ENCODE measurements around the gene TEX22.

The TEX22 gene

GRCh38 chr14:105399466-105399775, 1.1 kb downstream of the TEX22 start:
- no peak for DNase-seq (ENCODE audit: low read depth in 2 of 2)

- no peak for DNase-seq (ENCODE audit: low read depth in 2 of 2)
Measured at GRCh38 chr14:105400016-105400415, 1.7 kb downstream of the TEX22 start.

GRCh38 chr14:105401699-105402098, 3.4 kb downstream of the TEX22 start:
- no peak for DNase-seq (ENCODE audit: low read depth in 2 of 2)

GRCh38 chr14:105408592-105408991, 10.3 kb downstream of the TEX22 start:
- DNase-seq (ENCODE audit: low read depth in 2 of 2), result no peak

DNA sequence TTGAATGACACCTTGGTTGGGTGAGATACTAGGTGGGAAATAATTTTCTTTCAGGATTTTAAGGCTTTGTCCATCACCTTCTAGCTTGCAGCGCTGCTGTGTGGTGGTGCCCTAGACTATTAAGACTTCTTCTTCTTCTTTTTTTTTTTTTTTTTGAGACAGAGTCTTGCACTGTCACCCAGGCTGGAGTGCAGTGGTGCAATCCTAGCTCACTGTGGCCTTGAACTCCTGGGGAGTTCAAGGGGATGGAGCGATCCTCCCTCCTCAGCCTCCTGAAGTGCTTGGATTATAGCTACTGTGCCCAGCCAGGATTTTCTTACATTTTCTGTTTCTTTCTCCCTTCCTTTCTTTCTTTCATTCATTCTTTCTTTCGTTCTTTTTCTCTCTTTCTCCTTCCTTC, 11.0 kb downstream of the TEX22 start:
- no peak for DNase-seq (ENCODE audit: low read depth in 2 of 2)

DNA sequence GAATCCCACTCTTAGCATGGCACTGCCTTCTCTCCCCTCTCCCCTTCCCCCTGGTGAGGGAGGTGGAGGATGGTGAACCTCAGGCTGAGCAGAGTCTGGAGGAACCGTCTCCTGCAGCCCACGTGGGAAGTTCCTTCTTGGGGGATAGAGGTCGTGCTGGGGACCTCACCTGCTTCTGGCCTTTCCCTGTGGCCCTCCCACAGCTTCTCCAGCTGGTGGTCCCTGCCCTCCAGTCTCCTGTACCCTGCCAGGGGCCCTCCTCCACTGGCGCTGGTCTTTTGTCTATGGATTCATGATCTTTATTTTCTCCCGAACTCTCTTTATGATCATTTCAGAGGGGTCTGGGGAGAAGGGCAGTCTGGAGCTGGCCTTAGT, 12.3 kb downstream of the TEX22 start:
- DNase-seq (ENCODE audit: low read depth in 2 of 2), result no peak

DNA sequence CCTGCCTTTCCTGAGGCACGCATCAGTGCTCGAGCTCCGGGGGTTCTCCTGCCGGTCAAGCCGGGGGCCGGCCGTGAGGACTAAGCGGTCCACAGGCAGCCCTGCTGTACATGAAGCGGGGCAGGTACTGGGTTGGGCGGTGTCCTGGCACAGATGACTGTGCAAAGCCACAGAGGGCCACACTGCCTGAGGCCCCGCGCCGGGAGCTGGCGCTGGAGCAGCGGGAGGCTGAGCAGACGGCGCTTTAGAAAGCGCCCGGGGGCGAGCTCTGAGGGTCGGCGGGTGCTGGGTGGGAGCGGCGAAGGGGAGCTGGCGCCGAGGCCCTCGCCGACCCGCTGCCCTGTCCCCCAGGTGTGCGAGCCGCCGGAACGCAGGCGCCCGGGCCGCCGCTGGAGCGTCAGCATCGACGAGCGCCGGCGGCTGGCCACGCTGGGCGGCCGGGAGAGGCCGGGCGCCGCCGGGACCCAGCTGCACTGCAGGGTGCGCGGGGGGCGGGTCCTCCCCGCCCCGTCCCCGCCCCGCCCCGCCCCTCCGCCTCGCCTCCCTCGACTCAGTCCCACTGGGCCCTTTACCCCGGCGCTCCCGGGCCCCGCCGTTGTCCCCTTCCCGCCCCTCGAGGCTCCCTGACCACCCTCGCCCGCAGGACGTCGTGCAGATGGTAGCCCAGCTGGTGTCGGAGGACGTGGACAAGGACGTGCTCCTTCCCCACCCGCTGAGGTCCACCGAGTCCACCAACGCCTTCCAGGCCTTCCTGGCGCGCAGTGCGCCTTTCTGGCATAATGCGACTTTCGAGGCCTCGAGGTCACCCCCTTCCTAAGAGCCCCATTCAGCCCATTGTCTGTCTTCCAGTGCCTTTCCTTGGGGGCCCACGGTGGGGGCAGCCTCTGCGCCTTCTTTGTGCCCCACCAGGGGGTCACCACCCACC, 12.9 kb downstream of the TEX22 start:
- no peak for DNase-seq (ENCODE audit: low read depth in 2 of 2)

- DNase-seq (ENCODE audit: low read depth in 2 of 2), result no peak
Measured at GRCh38 chr14:105411985-105412770, 13.8 kb downstream of the TEX22 start.

- no peak for DNase-seq (ENCODE audit: low read depth in 2 of 2)
Measured at GRCh38 chr14:105412771-105413543, 14.6 kb downstream of the TEX22 start.

DNA sequence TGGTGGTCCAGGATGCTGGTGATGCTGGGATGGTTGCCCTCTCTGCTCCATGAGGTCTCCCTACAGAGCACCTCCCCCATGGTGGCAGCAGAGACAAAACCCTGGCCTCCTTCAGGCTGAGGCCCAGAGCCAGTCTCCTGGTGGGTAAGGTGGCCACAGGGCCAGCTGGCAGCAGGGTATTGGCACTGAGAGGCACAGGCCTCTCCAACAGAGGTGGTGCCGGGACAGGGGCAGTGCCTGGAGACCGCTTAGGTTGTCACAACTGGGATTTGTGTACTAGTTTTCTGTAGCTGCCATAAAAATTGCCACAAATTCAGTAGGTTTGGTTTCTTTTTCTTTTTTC, 15.2 kb downstream of the TEX22 start:
- DNase-seq (ENCODE audit: low read depth in 2 of 2), result no peak

GRCh38 chr14:105414456-105415371, 16.4 kb downstream of the TEX22 start:
- peak; percentile 26 to 27 for DNase-seq (ENCODE audit: low read depth in 2 of 2)

- DNase-seq (ENCODE audit: low read depth in 2 of 2), result no peak
Measured at GRCh38 chr14:105415481-105416428, 17.4 kb downstream of the TEX22 start.

DNA sequence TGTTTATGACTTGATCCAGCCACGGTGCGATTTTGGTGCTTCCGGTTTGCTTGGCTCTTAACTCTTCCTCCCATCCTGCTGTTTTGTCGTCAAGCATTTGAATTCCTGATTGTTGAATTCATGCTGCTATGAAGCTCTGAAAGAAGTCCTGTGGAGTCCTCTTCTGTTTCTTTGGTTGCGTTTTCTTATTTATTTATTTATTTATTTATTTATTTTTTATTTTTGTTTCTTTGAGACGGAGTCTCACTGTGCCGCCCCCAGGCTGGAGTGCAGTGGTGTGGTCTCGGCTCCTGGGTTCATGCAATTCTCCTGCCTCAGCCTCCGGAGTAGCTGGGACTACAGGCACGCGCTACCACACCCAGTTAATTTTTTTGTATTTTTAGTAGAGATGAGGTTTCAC, 18.3 kb downstream of the TEX22 start:
- no peak for DNase-seq (ENCODE audit: low read depth in 2 of 2)

DNA sequence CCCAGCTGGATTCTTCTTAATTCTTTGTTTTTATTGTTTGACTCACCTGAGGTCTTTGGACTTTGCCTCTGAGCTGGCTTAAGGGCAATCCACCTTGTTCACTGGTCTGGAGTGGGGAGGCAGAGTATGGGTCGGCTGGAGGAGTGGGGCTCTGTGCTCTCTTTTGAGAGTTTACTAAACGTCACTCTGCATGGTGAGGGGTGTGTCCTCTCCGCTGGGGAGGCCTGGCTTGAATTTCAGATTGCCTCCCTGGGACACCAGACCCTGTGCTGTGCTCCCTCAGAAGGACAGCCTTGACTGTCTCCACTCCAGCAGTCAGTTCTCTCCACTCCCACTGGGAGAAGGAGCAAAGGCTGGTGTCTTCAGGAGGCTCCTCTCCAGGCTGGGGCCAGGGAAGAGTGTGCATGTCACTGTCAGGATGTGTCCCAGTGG, 19.4 kb downstream of the TEX22 start:
- DNase-seq (ENCODE audit: low read depth in 2 of 2), result no peak

- DNase-seq (ENCODE audit: low read depth in 2 of 2), result no peak
Measured at GRCh38 chr14:105418269-105419194, 20.2 kb downstream of the TEX22 start.

- no peak for DNase-seq (ENCODE audit: low read depth in 2 of 2)
Measured at GRCh38 chr14:105419195-105420091, 21.1 kb downstream of the TEX22 start, which contains the start of gene MTA1. MTA1 (plus strand) TSS chr14:105419827; CDS start chr14:105420036, 209 bp downstream.

DNA sequence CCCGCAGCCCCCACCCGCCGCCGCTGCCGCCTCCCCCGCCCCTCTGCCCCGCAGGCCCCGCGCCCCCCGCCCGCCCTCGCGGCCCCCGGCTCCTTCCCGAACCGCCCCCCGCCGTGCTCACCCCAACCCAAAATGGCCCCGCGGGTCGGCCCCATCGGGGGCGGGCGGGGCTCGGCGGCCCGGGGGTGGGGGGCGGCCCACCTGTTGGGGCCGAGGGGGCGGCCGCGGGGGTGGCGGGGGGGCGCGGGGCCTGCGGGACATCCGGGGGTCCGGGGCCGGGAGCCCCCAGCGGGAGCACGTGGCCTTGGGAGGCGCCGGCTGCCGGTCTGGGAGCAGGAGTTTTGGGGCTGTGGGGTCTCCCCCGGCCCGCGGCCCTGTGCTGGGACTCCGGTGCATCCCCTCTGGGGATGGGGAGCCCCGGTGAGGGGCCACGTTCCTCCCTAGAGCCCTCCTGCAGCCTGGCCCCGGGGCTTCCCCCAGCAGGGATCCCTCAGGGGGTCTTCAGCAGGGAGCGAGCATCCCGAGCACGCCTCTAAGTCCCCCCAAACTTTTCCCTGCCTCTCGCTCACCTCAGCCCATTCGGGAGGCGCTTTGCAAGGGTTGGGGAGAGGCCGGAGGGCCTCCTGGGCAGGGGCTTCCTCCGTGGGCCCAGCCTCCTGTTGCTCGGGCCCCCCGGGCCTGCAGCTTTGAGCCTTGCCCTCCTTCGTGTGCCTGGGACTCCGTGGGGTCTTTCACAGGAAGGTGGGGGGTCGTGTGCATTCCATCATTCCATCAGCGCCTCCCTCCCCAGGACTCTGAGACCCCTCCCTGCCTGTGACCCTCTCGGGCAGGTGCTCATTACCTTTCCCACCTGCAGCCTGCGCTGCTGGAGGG, 22.0 kb downstream of the TEX22 start:
- DNase-seq (ENCODE audit: low read depth in 2 of 2), result no peak

Data from stimulated activated CD8-positive, alpha-beta memory T cell treated with anti-CD3 and anti-CD28 coated beads, Interleukin-7, amount 100 ng/mL, for 1 hour (primary cell).